Cardiac atrium fibroblast (primary cell): ENCODE results near the gene USF2. TPM values are rescaled to one million over a fixed set of nuclear protein-coding genes. Genes with fewer than 3 reads are reported as not detected.

ENCODE experiments used
- total RNA-seq: library from RNA; depleted of rRNA; stranded (reverse); fragments of >200 nt; gene quantifications from 2 replicates; pipeline ENCODE4 v1.2.3, GENCODE V29; 2015

The USF2 gene
- total RNA-seq: 50.9 and 53.4 TPM in 2 replicates

GRCh38 chr19:35268536-35269437, at the start of gene USF2:
TSS of gene USF2 (plus strand) at chr19:35268962. CDS start at chr19:35269102, 140 bp downstream.

GRCh38 chr19:35228177-35228930, 40.4 kb upstream of the USF2 start, which contains the start of gene FAM187B:
TSS of gene FAM187B (minus strand) at chr19:35228739. CDS start at chr19:35228680, 59 bp downstream.

GRCh38 chr19:35248310-35249145, 20.2 kb upstream of the USF2 start, which contains the start of gene LSR:
TSS of gene LSR (plus strand) at chr19:35249002. CDS start at chr19:35249023, 21 bp downstream.

GRCh38 chr19:35291916-35292315, 23.2 kb downstream of the USF2 start, which contains the start of gene MAG:
TSS of gene MAG (plus strand) at chr19:35292161. CDS start at chr19:35295409, 3,248 bp downstream.

GRCh38 chr19:35328851-35329285, 60.1 kb downstream of the USF2 start, which contains the start of gene CD22:
TSS of gene CD22 (plus strand) at chr19:35329187. CDS start at chr19:35332041, 2,854 bp downstream.

Other genes starting within 250 kb of the USF2 start
- gene SCN1B, start 238.5 kb upstream of the USF2 start, total RNA-seq: 16.2 and 31.6 TPM in 2 replicates
- gene HPN, start 227.2 kb upstream of the USF2 start, total RNA-seq: 0.49 TPM in 1 of 2 replicates, not detected in the other
- gene FXYD3, start 153.1 kb upstream of the USF2 start, total RNA-seq: not detected in 2 replicates
- gene LGI4, start 133.9 kb upstream of the USF2 start, total RNA-seq: 0.16 TPM in 1 of 2 replicates, not detected in the other
- gene FXYD1, start 130.1 kb upstream of the USF2 start, total RNA-seq: 0.49 and 2.0 TPM in 2 replicates
- not detected in 2 replicates for gene FXYD7, start 125.7 kb upstream of the USF2 start, total RNA-seq
- 101 and 147 TPM in 2 replicates for gene FXYD5, start 114.2 kb upstream of the USF2 start, total RNA-seq
- not detected in 2 replicates for gene FAM187B, start 40.2 kb upstream of the USF2 start, total RNA-seq
- 1.6 and 2.2 TPM in 2 replicates for gene LSR, start 20.0 kb upstream of the USF2 start, total RNA-seq
- gene HAMP, start 13.6 kb downstream of the USF2 start, total RNA-seq: not detected in 2 replicates
- not detected in 2 replicates for gene MAG, start 23.2 kb downstream of the USF2 start, total RNA-seq
- gene CD22, start 60.2 kb downstream of the USF2 start, total RNA-seq: not detected in 2 replicates
- not detected in 2 replicates for gene FFAR1, start 78.9 kb downstream of the USF2 start, total RNA-seq
- gene FFAR3, start 89.5 kb downstream of the USF2 start, total RNA-seq: not detected in 2 replicates
- not detected in 2 replicates for gene GPR42, start 102.1 kb downstream of the USF2 start, total RNA-seq
- not detected in 2 replicates for gene FFAR2, start 179.3 kb downstream of the USF2 start, total RNA-seq
- gene KRTDAP, start 221.5 kb downstream of the USF2 start, total RNA-seq: not detected in 2 replicates
- 2.0 and 4.2 TPM in 2 replicates for gene DMKN, start 244.7 kb downstream of the USF2 start, total RNA-seq